ENCODE data around the gene PDE4D. TPM values are rescaled to one million over a fixed set of nuclear protein-coding genes. Genes with fewer than 3 reads are reported as not detected.

PDE4D gene
- total RNA-seq, 1 experiment from 2014 or later: 2.1 TPM

- H3K56ac ChIP-seq (ENCODE audit: insufficient read length, low read depth, low read length): no peak overlapping the region
- no peaks in the 10 kb centered on the region for H3K9me3 ChIP-seq (ENCODE audit: control insufficient read depth, low read depth, low read length)
- no peaks in the 10 kb centered on the region for H4K20me1 ChIP-seq (ENCODE audit: control insufficient read depth, insufficient read depth, insufficient read length)
- no peak for DNase-seq
- H3K27ac Mint-ChIP-seq: no peak overlapping the region
- no peak overlapping the region for H3K14ac ChIP-seq (ENCODE audit: insufficient read depth, low read length)
- H3K23ac ChIP-seq (ENCODE audit: insufficient read length, low read depth, low read length): no peak overlapping the region
- no peak overlapping the region for H3K4me2 ChIP-seq (ENCODE audit: insufficient read depth, insufficient read length, low read length)
- no peak overlapping the region for H3K18ac ChIP-seq (ENCODE audit: insufficient read length, low read depth, low read length)
- H3K4ac ChIP-seq (ENCODE audit: low read depth, low read length): no peak overlapping the region
- no peak overlapping the region for H4K8ac ChIP-seq (replicated peaks; ENCODE audit: insufficient read length, low read depth, low read length)
- H3K79me1 ChIP-seq (ENCODE audit: insufficient read depth, low read depth, low read length, poor library complexity, severe bottlenecking): no peaks in the 10 kb centered on the region
- no peaks in the 10 kb centered on the region for H3K9me3 Mint-ChIP-seq
- no peaks in the 10 kb centered on the region for H3K27me3 ChIP-seq (ENCODE audit: insufficient read depth, low read length)
- H2BK15ac ChIP-seq (ENCODE audit: low read depth, low read length): no peak overlapping the region
- no peak overlapping the region for H2AK5ac ChIP-seq (ENCODE audit: insufficient read length, low read length)
- H2AFZ ChIP-seq (ENCODE audit: low read length): no peak overlapping the region
- H2BK5ac ChIP-seq (ENCODE audit: insufficient read length, low read length): no peak overlapping the region
- no peak overlapping the region for H2BK120ac ChIP-seq (ENCODE audit: low read depth, low read length, poor library complexity, severe bottlenecking)
- TF ChIP-seq, protein P1, sequence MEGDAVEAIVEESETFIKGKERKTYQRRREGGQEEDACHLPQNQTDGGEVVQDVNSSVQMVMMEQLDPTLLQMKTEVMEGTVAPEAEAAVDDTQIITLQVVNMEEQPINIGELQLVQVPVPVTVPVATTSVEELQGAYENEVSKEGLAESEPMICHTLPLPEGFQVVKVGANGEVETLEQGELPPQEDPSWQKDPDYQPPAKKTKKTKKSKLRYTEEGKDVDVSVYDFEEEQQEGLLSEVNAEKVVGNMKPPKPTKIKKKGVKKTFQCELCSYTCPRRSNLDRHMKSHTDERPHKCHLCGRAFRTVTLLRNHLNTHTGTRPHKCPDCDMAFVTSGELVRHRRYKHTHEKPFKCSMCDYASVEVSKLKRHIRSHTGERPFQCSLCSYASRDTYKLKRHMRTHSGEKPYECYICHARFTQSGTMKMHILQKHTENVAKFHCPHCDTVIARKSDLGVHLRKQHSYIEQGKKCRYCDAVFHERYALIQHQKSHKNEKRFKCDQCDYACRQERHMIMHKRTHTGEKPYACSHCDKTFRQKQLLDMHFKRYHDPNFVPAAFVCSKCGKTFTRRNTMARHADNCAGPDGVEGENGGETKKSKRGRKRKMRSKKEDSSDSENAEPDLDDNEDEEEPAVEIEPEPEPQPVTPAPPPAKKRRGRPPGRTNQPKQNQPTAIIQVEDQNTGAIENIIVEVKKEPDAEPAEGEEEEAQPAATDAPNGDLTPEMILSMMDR (conservative IDR thresholded peaks at IDR 0.05): no peak
- no peaks in the 10 kb centered on the region for H3K79me2 ChIP-seq (ENCODE audit: insufficient read depth, low read length)
- H3K23me2 ChIP-seq (ENCODE audit: insufficient read length, low read depth, low read length, poor library complexity, severe bottlenecking): no peaks in the 10 kb centered on the region
- no peak overlapping the region for H4K91ac ChIP-seq (ENCODE audit: insufficient read length, low read depth, low read length)
- peaks cover 18% of the 10 kb centered on the region in 2 experiments for H3K4me1 Mint-ChIP-seq
- H3K4me3 Mint-ChIP-seq: no peak overlapping the region
- H4K5ac ChIP-seq (ENCODE audit: insufficient read length, low read depth, low read length): no peak overlapping the region
- H2BK20ac ChIP-seq (ENCODE audit: low read depth, low read length, poor library complexity, severe bottlenecking): no peak overlapping the region
- no CpG with 5 or more reads among the region's 4 CpGs for WGBS (ENCODE audit: extremely low coverage, insufficient read length, low lambda C conversion rate)
- H3K36me3 Mint-ChIP-seq (ENCODE audit: insufficient read depth in 1 of 3, low read depth in 3 of 3): no peaks in the 10 kb centered on the region
- H3K4me1 ChIP-seq (ENCODE audit: insufficient read depth, low read length): peaks cover 4% of the 10 kb centered on the region
- H3K27me3 Mint-ChIP-seq (ENCODE audit: low read depth): peaks cover 3% of the 10 kb centered on the region
- no peak overlapping the region for H3T11ph ChIP-seq (ENCODE audit: low read length)
- no peak overlapping the region for H2BK12ac ChIP-seq (ENCODE audit: insufficient read length, low read depth, low read length)
- H3K27ac ChIP-seq (ENCODE audit: insufficient read length, low read depth, low read length): no peak overlapping the region
- no peak overlapping the region for H3K9ac ChIP-seq (ENCODE audit: extremely low read depth, insufficient read length, low read length)
These were observed 961.4 kb downstream of the PDE4D start for GRCh38 chr5:58932057-58932612.
